Amniotic stem cell (primary cell): Measurements from ENCODE around the gene OTULINL.

Source experiments
- DNase-seq: peaks from one replicate; lab custom pipeline; 2025; lab: John Stamatoyannopoulos, UW

The OTULINL gene

GRCh38 chr5:14577079-14577725, 4.4 kb upstream of the OTULINL start:
- no peak for DNase-seq

GRCh38 chr5:14577971-14578370, 3.6 kb upstream of the OTULINL start:
- DNase-seq, result no peak

GRCh38 chr5:14579246-14579645, 2.3 kb upstream of the OTULINL start:
- no peak for DNase-seq

DNA sequence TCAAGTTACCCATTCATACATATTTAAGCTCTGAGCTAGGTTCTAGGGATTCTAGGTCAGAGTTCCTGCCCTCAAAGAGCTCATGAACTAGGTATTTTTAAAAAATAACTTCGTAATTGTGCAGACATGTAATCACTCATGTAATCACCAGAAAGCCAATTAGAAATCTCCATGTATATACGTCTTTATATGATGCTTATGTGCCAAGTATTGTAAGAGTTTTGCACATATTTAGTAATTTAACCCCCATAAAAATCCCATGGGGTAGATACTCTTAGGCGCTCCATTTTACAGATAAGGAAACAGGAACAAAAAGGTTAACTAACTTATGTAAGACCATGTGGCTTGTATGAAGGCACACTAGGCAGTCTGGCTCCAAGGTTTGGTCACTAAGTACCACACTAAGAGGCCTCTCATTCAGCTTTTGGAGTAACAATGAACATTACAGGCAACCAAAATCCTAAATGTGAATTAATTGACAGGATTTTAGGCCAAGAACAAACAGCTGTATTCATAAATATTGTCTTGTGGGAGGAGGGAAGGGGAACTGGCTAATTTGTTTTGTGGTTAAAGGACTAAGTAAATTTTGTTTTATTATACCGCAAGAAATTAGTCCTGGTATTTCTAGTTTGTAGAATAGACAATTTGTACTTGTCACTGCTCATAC, 1.7 kb upstream of the OTULINL start:
- no peak for DNase-seq

DNA sequence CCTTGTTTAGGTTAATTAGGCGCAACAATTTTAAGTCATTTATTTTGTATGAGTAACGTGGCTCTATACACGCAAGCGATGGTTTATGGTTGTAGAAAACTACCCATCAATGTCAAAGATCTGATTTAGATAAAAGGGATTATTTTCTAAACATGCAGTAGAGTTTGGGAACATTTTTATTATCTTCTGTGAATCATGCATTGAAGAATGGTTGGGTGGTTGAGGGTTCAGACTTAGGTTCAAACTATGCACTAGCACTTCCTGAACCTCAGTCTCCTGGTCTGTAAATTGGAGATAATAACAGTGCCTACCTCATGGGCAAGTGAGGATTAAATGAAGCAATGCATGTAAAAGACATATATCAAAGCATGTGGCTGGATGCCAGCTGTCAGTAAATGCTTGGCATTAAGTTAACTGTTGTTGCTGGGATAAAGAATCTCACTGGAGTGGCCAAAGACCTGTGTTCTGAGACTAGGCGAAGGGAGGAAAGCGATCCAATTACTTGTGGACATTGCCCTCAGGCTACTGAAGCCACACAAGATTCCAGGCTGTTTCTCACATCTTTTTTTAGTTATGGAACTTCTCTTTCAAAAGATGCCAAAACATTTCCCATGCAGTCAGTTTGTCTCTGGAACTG, 1.1 kb upstream of the OTULINL start:
- DNase-seq, result no peak

- DNase-seq, result no peak
Observed at GRCh38 chr5:14581891-14582796, 552 bp downstream of the OTULINL start.

DNA sequence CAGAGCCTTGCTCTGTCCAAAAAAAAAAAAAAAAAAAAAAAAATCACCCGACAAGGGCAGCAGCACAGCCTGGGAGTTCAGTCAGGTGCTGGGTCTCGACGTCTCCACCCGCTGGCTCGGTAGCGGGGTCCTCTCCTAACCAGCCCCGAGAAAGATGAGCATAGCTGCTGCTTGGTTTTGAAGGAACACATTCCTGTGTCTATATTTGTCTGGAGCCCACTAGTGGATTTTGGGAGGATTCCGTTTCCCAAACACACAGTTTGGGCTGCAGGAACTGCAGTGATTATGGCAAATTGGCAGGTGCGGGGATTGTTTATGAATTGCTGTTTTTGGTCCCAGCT, 1.2 kb downstream of the OTULINL start:
- DNase-seq, result no peak

- DNase-seq, result no peak
Observed at GRCh38 chr5:14584848-14585247, 3.3 kb downstream of the OTULINL start.

DNA sequence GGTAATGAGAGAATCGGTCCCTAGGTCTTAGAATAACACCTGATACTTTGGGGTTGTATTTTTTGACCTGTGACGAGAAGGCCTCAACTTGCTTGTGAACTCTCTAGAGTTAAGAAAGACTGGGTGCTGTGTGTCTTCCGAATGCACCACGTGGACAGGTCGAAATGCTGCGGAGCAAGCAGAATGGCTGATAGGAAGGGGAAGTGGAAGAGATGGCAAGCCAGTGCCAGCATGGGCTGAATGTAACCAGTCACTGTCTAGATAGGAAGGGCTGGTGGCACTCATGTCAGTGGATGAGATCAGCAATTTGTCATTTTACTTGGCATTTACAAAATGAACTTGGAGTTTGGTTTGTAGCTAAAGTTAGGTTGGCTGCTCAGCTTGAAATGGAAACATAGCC, 5.6 kb downstream of the OTULINL start:
- no peak for DNase-seq

- no peak for DNase-seq
Observed at GRCh38 chr5:14588145-14588544, 6.6 kb downstream of the OTULINL start.

DNA sequence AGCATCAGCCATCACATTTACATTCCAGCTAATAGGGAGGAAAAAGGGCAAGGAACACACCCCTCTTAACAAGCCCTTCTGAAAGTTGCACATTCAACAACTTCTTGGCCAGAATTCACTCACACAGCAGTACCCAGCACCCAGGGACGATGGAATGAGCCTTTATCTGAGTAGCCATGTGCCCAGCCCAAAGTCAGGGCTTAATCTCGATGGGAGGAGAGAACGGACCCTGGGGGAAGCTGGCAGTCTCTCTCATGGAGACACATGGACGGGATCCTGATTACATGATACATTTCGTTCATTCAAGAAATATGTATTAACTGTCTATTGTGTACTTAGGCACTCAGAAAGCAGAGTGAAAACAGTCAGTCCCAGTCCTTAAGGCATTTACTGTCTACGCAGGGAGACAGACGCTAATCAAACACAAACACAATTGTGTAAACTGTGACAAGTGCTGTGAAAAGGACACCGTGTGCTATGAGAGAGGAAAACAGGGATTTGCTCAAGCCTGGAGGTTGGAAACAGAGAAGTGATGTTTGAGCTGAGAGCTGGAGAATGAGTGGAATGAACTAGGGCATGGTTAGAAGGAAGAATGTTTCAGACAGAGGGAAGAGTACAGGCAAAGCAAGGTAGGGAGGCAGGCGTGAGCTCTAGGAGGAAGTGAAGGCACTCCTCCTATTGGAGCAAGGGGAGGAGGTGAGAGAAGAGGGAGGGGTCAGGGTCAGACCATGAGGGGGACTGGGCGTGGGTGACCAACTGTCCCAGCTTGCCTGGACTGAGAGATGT, 7.4 kb downstream of the OTULINL start:
- no peak for DNase-seq

DNA sequence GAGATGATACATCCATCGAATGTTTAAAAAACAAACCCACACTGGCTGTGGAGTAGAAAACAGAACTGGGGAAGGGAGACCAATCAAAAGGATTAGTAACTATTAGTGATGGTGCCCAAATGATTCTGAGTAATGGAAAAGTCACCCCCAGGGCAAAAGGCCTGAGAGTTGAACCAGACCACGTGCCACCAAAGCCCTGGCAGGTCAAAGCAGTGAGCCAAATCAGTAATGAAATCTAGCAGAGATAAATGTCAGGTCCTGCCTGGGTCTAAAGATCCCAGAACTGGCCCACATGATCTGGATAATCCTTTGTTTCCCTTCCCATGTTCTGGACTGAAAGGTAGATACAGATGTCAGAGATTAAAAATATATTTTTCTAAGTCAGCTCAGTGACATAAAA, 9.4 kb downstream of the OTULINL start:
- no peak for DNase-seq

GRCh38 chr5:14591548-14591947, 10.0 kb downstream of the OTULINL start:
- no peak for DNase-seq

DNA sequence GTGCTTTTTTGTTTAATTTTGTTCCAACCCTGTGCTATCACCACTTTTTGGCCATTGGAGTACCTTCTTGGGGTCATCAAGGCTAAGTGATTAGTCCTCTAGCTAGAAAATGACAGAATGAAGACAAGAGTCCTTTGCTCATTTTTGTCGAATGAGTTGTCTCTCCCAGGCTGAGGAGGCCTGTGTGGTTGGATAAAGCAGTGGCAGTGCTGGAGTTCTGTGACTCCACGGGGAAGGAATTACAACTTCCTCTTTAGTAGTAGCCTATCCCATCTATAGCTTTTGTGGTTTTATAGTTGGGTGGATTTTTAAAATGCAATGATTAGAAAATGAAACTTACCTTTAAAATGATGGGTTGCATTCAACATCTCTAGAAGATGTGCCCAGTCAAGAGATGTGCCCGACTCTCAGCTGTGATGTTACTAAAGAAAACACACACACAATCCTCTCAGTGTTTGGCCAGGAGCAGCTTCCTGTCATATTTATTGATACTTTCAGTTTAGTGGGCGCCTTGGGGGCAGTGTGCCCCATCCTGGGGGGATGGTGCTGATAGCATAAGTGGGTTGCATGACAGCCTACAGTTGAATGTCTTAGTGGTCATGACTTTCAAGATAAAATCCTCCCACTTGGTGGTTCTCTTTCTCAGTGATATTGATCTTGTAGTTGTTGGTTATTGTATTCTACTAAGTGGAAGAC, 11.9 kb downstream of the OTULINL start:
- no peak for DNase-seq

DNA sequence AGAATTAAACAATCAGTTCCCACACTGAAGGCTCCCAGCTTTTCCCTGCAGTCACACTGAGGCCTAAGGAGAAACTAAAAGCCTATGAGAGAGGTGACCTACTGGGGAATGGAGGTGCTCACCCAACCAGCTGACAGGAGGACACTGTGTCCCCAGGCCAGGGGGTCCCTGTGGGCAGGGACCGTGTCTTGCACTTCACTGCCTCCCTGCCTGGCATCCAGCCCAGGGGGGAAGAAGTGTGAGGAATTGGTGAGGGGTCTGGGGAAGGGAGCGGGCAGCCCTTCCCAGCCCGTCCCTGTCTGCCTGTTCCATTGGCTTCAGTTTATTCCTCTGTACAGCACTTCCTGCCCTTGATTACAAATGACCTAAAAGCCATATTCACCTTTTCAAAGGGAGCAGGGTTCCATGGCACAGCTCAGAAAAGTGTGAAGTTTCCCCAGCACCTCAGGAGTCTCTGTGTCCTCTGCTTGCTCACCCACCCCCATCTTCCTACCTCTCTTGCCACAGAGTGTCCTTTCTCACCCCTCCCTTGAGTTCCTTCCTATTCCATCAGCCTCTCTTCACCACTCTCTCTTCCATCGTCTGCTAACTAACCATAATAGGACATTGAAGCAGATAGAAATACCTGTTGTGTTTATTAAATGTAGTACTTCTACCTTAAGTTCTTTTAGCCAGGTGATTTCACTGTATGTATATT, 12.9 kb downstream of the OTULINL start:
- DNase-seq, result no peak

DNA sequence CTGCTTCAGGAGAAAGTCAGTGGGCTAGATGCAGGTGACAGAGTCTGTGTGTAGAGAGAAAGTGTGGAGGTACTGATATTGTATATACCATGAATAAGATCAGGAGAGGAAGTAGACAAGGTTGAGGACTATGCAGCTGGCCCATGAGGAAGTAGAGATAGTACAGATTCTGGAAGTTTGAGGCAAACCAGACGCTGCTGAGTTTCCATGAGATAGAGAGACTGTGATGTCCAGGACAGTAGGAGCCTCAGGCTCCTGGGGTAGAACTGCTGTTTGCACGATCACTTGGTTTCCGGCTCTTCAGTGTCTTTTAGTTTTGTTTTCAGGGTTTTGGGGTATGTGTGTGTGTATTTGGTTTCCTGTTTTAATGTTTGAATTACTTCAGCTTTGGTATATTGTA, 13.6 kb downstream of the OTULINL start:
- DNase-seq, result no peak

DNA sequence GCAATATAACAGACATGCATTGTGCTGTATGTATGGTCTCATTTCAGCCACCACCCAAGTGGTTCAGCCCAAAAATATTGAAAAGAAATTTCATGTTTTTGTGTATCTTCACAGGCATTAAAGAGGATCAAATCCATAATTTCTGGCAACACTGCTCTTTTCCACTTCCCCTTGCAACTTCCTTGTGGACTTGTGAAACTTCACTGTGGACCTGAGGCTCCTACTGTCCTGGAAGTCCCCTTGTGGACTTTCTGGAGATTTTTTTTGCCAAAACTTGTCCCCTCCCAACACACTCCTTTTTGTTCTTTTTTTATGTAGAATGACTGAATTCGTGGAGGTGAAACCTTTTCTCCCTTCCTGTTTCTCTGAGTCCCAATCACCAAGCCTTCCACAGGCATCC, 14.3 kb downstream of the OTULINL start:
- DNase-seq, result no peak

- DNase-seq, result no peak
Observed at GRCh38 chr5:14597080-14597479, 15.5 kb downstream of the OTULINL start.

GRCh38 chr5:14598225-14598624, 16.6 kb downstream of the OTULINL start:
- no peak for DNase-seq

GRCh38 chr5:14599476-14600127, 18.0 kb downstream of the OTULINL start:
- DNase-seq, result no peak
